Common myeloid progenitor, CD34-positive (primary cell): ENCODE results near the gene PCYOX1L.

Source experiments
- CTCF ChIA-PET: fragments of 350-600 bp; sonication (Branson Sonifier 250); formaldehyde crosslinking; loops from one replicate; lab custom pipeline; 2021; ENCODE audit warnings: antibody characterized with exemption; lab: Charles Lee
- POLR2A ChIA-PET: fragments of 350-600 bp; sonication (Branson Sonifier 250); formaldehyde crosslinking; loops from one replicate; lab custom pipeline; 2021; ENCODE audit warnings: antibody characterized with exemption; lab: Charles Lee
- DNase-seq, 3 donors: peaks; one replicate each; pipeline versions ENCODE4 v3.0.0 to v3.0.0-alpha.2; 2013
- H3K27ac ChIP-seq, 2 experiments: 1 replicate in 1 of 2; 2 replicates in 1 of 2; pipeline ENCODE4 v1.7.0; 2013; ENCODE audit warnings: inconsistent platforms in 2 of 2, low read length in 2 of 2, mild to moderate bottlenecking in 2 of 2, low read depth in 1 of 2, moderate library complexity in 1 of 2; ENCODE audit not compliant: severe bottlenecking in 2 of 2, insufficient read depth in 1 of 2, poor library complexity in 1 of 2
- H3K27me3 ChIP-seq, 5 experiments: replicated peaks in 2 of 5; 1 replicate in 3 of 5; 2 replicates in 2 of 5; pipeline versions ENCODE4 v1.6.1 to v1.7.0; 2013; ENCODE audit warnings: low read length in 4 of 5, mild to moderate bottlenecking in 2 of 5, moderate library complexity in 2 of 5, inconsistent platforms in 1 of 5; ENCODE audit not compliant: insufficient read depth in 5 of 5, control insufficient read depth in 4 of 5
- H3K36me3 ChIP-seq, 4 experiments: 1 replicate in 2 of 4; 2 replicates in 2 of 4; pipeline versions ENCODE4 v1.6.1 to v1.7.0; 2013; ENCODE audit warnings: low read length in 3 of 4, control low read depth in 1 of 4, mild to moderate bottlenecking in 1 of 4; ENCODE audit not compliant: control insufficient read depth in 4 of 4, insufficient read depth in 4 of 4
- H3K4me1 ChIP-seq, 4 experiments: 1 replicate in 3 of 4; 2 replicates in 1 of 4; pipeline versions ENCODE4 v1.6.1 to v1.7.1; 2013; ENCODE audit warnings: low read length in 3 of 4, mild to moderate bottlenecking in 3 of 4, control low read depth in 1 of 4, inconsistent platforms in 1 of 4, moderate library complexity in 1 of 4; ENCODE audit not compliant: control insufficient read depth in 4 of 4, insufficient read depth in 4 of 4; ENCODE audit errors: control extremely low read depth in 1 of 4
- H3K4me3 ChIP-seq, 7 experiments: 1 replicate in 4 of 7; 2 replicates in 3 of 7; pipeline versions ENCODE4 v1.5.1 to v1.7.0; 2013; ENCODE audit warnings: mild to moderate bottlenecking in 7 of 7, low read length in 6 of 7, moderate library complexity in 6 of 7, inconsistent platforms in 2 of 7, low read depth in 2 of 7, control low read depth in 1 of 7; ENCODE audit not compliant: insufficient read depth in 4 of 7, control insufficient read depth in 1 of 7; ENCODE audit errors: extremely low read depth in 1 of 7
- H3K9me3 ChIP-seq, 5 experiments: 1 replicate in 4 of 5; 2 replicates in 1 of 5; pipeline versions ENCODE4 v1.6.1 to v1.7.1; 2013; ENCODE audit warnings: low read length in 4 of 5, mild to moderate bottlenecking in 2 of 5, inconsistent platforms in 1 of 5, low read depth in 1 of 5, moderate library complexity in 1 of 5; ENCODE audit not compliant: control insufficient read depth in 4 of 5, insufficient read depth in 2 of 5; ENCODE audit errors: control extremely low read depth in 1 of 5
- WGBS: methylation state at CpG from one replicate; pipeline ENCODE4 v1.1.5; 2013; ENCODE audit not compliant: insufficient coverage; 5-methylcytosine and 5-hydroxymethylcytosine counted together

PCYOX1L gene

DNA sequence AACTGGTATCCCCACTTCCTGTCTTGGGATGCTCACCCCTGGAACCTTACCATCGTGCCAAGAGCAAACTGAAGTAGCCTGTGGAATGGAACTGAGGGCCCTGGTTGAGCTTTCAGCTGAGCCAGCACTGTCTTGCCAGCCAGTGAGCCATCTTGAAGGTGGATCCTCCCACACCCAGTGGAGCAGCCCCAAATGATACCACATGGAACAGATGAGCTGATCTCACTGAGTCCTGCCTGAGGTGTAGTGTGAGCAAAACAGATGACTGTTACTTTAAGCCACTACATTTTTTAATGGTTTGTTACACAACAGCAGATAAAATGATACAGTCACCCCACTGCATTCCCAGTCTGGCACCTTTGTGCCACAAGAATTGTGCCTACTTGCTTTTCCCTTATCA is 2.2 kb upstream of the PCYOX1L start:
- DNase-seq = no peak

GRCh38 chr5:149356391-149356790 is 1.5 kb upstream of the PCYOX1L start:
- H3K27ac ChIP-seq = no peak overlapping the region
- DNase-seq = no peak
- ChIA-PET CTCF (interaction anchor here (1.8 to 22.5 kb wide), 4 partner anchors 13 to 39 kb away, joined by 10 to 209 read pairs (median 49); partner anchors contain the start of gene IL17B), POLR2A (no interaction called here)
- WGBS = 94% methylated on average over 8 of the region's 8 CpGs
- H3K4me1 ChIP-seq = peaks cover 2 to 34% (median 13%) of the 10 kb centered on the region in 4 experiments
- H3K4me3 ChIP-seq = no peak overlapping the region
- H3K36me3 ChIP-seq = peaks cover 2 to 25% (median 13%) of the 10 kb centered on the region in 4 experiments
- no peaks in the 10 kb centered on the region for H3K9me3 ChIP-seq
- H3K27me3 ChIP-seq = no peaks in the 10 kb centered on the region

More for the DNA sequence above, 2.2 kb upstream of the PCYOX1L start:
- Histone ChIP-seq H3K9me3 (no peaks in the 10 kb centered on the region), H3K27me3 (no peaks in the 10 kb centered on the region), H3K4me1 (peaks cover 2 to 33% (median 13%) of the 10 kb centered on the region in 4 experiments), H3K27ac (no peak overlapping the region), H3K36me3 (peaks cover 5 to 31% (median 18%) of the 10 kb centered on the region in 4 experiments), H3K4me3 (no peak overlapping the region)
- ChIA-PET CTCF (interaction anchor here (0.8 to 22.5 kb wide), 5 partner anchors 13 to 47 kb away, joined by 3 to 209 read pairs (median 17); partner anchors contain the start of gene IL17B), POLR2A (no interaction called here)
- WGBS = 90% methylated on average over 1 of the region's 1 CpG

DNA sequence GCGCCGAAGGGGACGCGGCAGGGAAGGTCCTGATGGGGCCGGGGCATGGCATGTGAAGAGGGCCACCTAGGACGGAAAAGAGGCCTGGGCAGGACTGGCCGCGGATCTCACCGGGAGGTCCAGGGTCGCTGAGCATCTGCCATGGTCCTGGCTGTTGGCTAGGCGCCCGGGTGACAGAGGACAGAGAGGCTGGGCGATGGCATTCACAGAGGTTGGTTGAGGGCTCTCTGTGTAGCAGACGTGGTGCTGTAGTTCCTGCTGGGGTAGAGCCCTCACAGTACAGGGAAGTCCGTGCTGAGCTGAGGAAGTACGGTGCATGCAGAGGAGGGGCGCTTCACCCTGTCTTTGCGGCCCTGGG is 427 bp downstream of the PCYOX1L start:
- 0% methylated on average over 13 of the region's 18 CpGs for WGBS
- ChIA-PET CTCF (interaction anchor here (0.8 to 22.5 kb wide), 10 partner anchors 9 to 41 kb away, joined by 3 to 209 read pairs (median 5); partner anchors contain the start of gene IL17B), POLR2A (interaction anchor here (1.4 kb wide), 1 partner anchor 12 kb away, joined by 4 read pairs; no protein-coding TSS in a partner anchor)
- Histone ChIP-seq H3K36me3 (peaks cover 2 to 13% (median 7%) of the 10 kb centered on the region in 4 experiments), H3K27me3 (no peaks in the 10 kb centered on the region), H3K4me3 (peak overlapping the region; percentile 67 to 92 (median 82)), H3K9me3 (no peaks in the 10 kb centered on the region), H3K4me1 (peaks cover 2 to 38% (median 13%) of the 10 kb centered on the region in 4 experiments), H3K27ac (peak overlapping the region in 1 of 2 experiments; percentile 73)
- peak in 2 of 3 donors; percentile 59 to 70 for DNase-seq

GRCh38 chr5:149358868-149359495 is 1.1 kb downstream of the PCYOX1L start:
- Histone ChIP-seq H3K4me3 (peak overlapping the region in 3 of 7 experiments; percentile 84 to 92 (median 89)), H3K36me3 (peaks cover 2 to 13% (median 6%) of the 10 kb centered on the region in 4 experiments), H3K4me1 (peaks cover 2 to 33% (median 13%) of the 10 kb centered on the region in 4 experiments), H3K9me3 (no peaks in the 10 kb centered on the region), H3K27me3 (no peaks in the 10 kb centered on the region), H3K27ac (no peak overlapping the region)
- DNase-seq = no peak
- CTCF ChIA-PET = interaction anchor here (0.8 to 22.5 kb wide), 7 partner anchors 9 to 34 kb away, joined by 3 to 209 read pairs (median 6); partner anchors contain the start of gene IL17B
- WGBS = 97% methylated on average over 6 of the region's 8 CpGs
- POLR2A ChIA-PET = interaction anchor here (1.4 kb wide), 1 partner anchor 12 kb away, joined by 4 read pairs; no protein-coding TSS in a partner anchor

GRCh38 chr5:149360272-149360671 is 2.4 kb downstream of the PCYOX1L start:
- no peaks in the 10 kb centered on the region for H3K9me3 ChIP-seq
- no peak overlapping the region for H3K27ac ChIP-seq
- ChIA-PET CTCF (interaction anchor here (0.9 to 22.5 kb wide), 8 partner anchors 8 to 68 kb away, joined by 3 to 209 read pairs (median 4); partner anchors contain the start of gene IL17B), POLR2A (no interaction called here)
- H3K4me1 ChIP-seq = peaks cover 2 to 31% (median 13%) of the 10 kb centered on the region in 4 experiments
- H3K36me3 ChIP-seq = peaks cover under 1 to 11% (median 4%) of the 10 kb centered on the region in 4 experiments
- WGBS = no CpG with 5 or more reads among the region's 1 CpG
- no peak overlapping the region for H3K4me3 ChIP-seq
- H3K27me3 ChIP-seq = no peaks in the 10 kb centered on the region
- no peak for DNase-seq

DNA sequence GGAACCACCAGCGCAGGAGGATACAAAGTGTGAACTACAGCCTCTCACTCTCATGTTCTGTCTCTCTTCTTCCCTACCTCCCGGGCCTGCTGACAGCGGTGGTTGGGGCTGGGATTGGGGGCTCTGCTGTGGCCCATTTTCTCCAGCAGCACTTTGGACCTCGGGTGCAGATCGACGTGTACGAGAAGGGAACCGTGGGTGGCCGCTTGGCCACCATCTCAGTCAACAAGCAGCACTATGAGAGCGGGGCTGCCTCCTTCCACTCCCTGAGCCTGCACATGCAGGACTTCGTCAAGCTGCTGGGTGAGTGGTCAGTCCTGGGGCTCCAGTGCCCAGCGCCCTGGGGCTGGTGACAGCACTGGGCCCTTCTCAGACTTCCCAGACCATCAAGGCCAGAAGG is 4.7 kb downstream of the PCYOX1L start:
- WGBS = 97% methylated on average over 11 of the region's 12 CpGs
- no peaks in the 10 kb centered on the region for H3K9me3 ChIP-seq
- peaks cover 2 to 42% (median 11%) of the 10 kb centered on the region in 4 experiments for H3K4me1 ChIP-seq
- no peak overlapping the region for H3K27ac ChIP-seq
- H3K27me3 ChIP-seq = no peaks in the 10 kb centered on the region
- CTCF ChIA-PET = interaction anchor here (2.5 to 22.5 kb wide), 3 partner anchors 8 to 45 kb away, joined by 9 to 209 read pairs (median 31); partner anchors contain the start of gene IL17B
- H3K36me3 ChIP-seq = peaks cover 2 to 11% (median 4%) of the 10 kb centered on the region in 4 experiments
- DNase-seq = no peak
- POLR2A ChIA-PET = no interaction called here
- no peak overlapping the region for H3K4me3 ChIP-seq
